GM23338 (cell line): ENCODE results near the gene WNK2. TPM values are rescaled to one million over a fixed set of nuclear protein-coding genes. Genes with fewer than 3 reads are reported as not detected.

ENCODE experiments used
- ATAC-seq: fragments of 200-7000 bp; cut with Tn5 transposase; 3 replicates; pipeline ENCODE4 v1.9.1; 2020
- DNase-seq: peaks from one replicate; pipeline ENCODE4 v3.0.0-alpha.2; 2015; ENCODE audit warnings: low spot score
- H2AFZ ChIP-seq: fragments of 200-600 bp; sonication (generic); 2 replicates; pipeline ENCODE4 v1.8.0; 2016; ENCODE audit warnings: antibody characterized with exemption, mild to moderate bottlenecking, moderate library complexity
- H3F3A ChIP-seq: fragments of 200-600 bp; sonication (generic); replicated peaks from 2 replicates; pipeline ENCODE4 v1.8.0; 2017; ENCODE audit warnings: antibody characterized with exemption, mixed run types, low read depth
- H3K27ac ChIP-seq: fragments of 200-600 bp; sonication (generic); 2 replicates; pipeline ENCODE4 v1.6.1; 2016; ENCODE audit warnings: low read depth
- H3K27me3 ChIP-seq: fragments of 200-600 bp; sonication (generic); 2 replicates; pipeline ENCODE4 v1.8.0; 2016; ENCODE audit warnings: mild to moderate bottlenecking, mixed run types, moderate library complexity; ENCODE audit not compliant: insufficient read depth
- H3K36me3 ChIP-seq: fragments of 200-600 bp; sonication (generic); 2 replicates; pipeline ENCODE4 v1.8.0; 2016; ENCODE audit warnings: mild to moderate bottlenecking; ENCODE audit not compliant: insufficient read depth
- H3K4me1 ChIP-seq: fragments of 200-600 bp; sonication (generic); 2 replicates; pipeline ENCODE4 v1.8.0; 2016; ENCODE audit warnings: mild to moderate bottlenecking, moderate library complexity; ENCODE audit not compliant: insufficient read depth
- H3K4me2 ChIP-seq: fragments of 200-600 bp; sonication (generic); 2 replicates; pipeline ENCODE4 v1.7.1; 2017; ENCODE audit warnings: mixed run types
- H3K4me3 ChIP-seq: fragments of 200-600 bp; sonication (generic); 2 replicates; pipeline ENCODE4 v1.6.1; 2016; ENCODE audit warnings: mixed run types
- H3K79me2 ChIP-seq: fragments of 200-600 bp; sonication (generic); replicated peaks from 2 replicates; pipeline ENCODE4 v1.8.0; 2017; ENCODE audit warnings: mild to moderate bottlenecking; ENCODE audit not compliant: insufficient read depth
- H3K9me2 ChIP-seq: fragments of 200-600 bp; sonication (generic); 2 replicates; pipeline ENCODE4 v1.8.0; 2017; ENCODE audit not compliant: insufficient read depth
- H4K20me1 ChIP-seq: fragments of 200-600 bp; sonication (generic); replicated peaks from 2 replicates; pipeline ENCODE4 v1.8.0; 2017; ENCODE audit warnings: mild to moderate bottlenecking; ENCODE audit not compliant: insufficient read depth
- H3K27ac Mint-ChIP-seq: 2 replicates; pipeline ENCODE4 v1.8.0; 2020; ENCODE audit warnings: inconsistent platforms, mild to moderate bottlenecking, moderate library complexity, mixed read lengths
- H3K27me3 Mint-ChIP-seq: 3 replicates; pipeline ENCODE4 v1.8.0; 2022; ENCODE audit warnings: low read depth, mild to moderate bottlenecking, moderate library complexity, mixed read lengths, inconsistent platforms; ENCODE audit not compliant: insufficient read depth, poor library complexity
- H3K36me3 Mint-ChIP-seq: 3 replicates; pipeline ENCODE4 v1.8.0; 2021; ENCODE audit warnings: low read depth, mild to moderate bottlenecking, inconsistent platforms, moderate library complexity, mixed read lengths
- H3K4me1 Mint-ChIP-seq: 3 replicates; pipeline ENCODE4 v1.8.0; 2020; ENCODE audit warnings: mild to moderate bottlenecking, inconsistent platforms, mixed read lengths
- H3K4me3 Mint-ChIP-seq: 3 replicates; pipeline ENCODE4 v1.8.0; 2021; ENCODE audit warnings: moderate library complexity, mild to moderate bottlenecking, inconsistent platforms, mixed read lengths
- H3K9me3 Mint-ChIP-seq: 3 replicates; pipeline ENCODE4 v1.8.0; 2020; ENCODE audit warnings: moderate library complexity, mild to moderate bottlenecking, inconsistent platforms, mixed read lengths
- CTCF ChIP-seq, 2 experiments: fragments of 200-600 bp in 1 of 2; sonication (generic) in 1 of 2; conservative IDR thresholded peaks; 2 replicates each; pipeline versions ENCODE4 v1.5.1 to v1.6.1; 2016 to 2017; ENCODE audit warnings: antibody characterized with exemption in 2 of 2, low read depth in 2 of 2, mild to moderate bottlenecking in 2 of 2, moderate library complexity in 1 of 2
- ETS1 ChIP-seq: IDR thresholded peaks from 2 replicates; pipeline ENCODE4 v1.6.1; 2016; ENCODE audit warnings: antibody characterized with exemption
- EZH2 ChIP-seq: fragments of 200-600 bp; sonication (generic); IDR thresholded peaks from one replicate; pipeline ENCODE4 v1.8.0; 2017; ENCODE audit warnings: antibody characterized with exemption, mild to moderate bottlenecking, low read depth; ENCODE audit not compliant: unreplicated experiment
- EZH2phosphoT487 ChIP-seq: fragments of 200-600 bp; sonication (generic); IDR thresholded peaks from one replicate; pipeline ENCODE4 v1.8.1; 2018; ENCODE audit warnings: antibody characterized with exemption; ENCODE audit not compliant: unreplicated experiment
- POLR2AphosphoS5 ChIP-seq: IDR thresholded peaks from 2 replicates; pipeline ENCODE4 v1.6.1; 2016; ENCODE audit warnings: antibody characterized with exemption, low read depth
- REST ChIP-seq: IDR thresholded peaks from one replicate; pipeline ENCODE4 v1.6.1; 2018; ENCODE audit warnings: antibody characterized with exemption; ENCODE audit not compliant: unreplicated experiment
- ZNF462 ChIP-seq: fragments of 250-450 bp; sonication (Bioruptor Pico); IDR thresholded peaks from 2 replicates; pipeline ENCODE4 v1.5.0; 2020; ENCODE audit warnings: mild to moderate bottlenecking, moderate library complexity
- polyA plus RNA-seq: library from polyadenylated mRNA; unstranded; fragments of >200 nt; fragmentation: Nextera tagmentation; extraction: Ambion mirVana; gene quantifications from 2 replicates; pipeline ENCODE4 v1.2.1, GENCODE V29; 2016
- total RNA-seq: library from RNA; depleted of rRNA; stranded (reverse); fragments of >200 nt; shearing (Covaris generic); gene quantifications from 2 replicates; pipeline ENCODE4 v1.2.3, GENCODE V29; 2014

The WNK2 gene
- total and polyA plus RNA-seq, 2 experiments from 2014 or later, result 56.4 to 102 TPM

GRCh38 chr9:93198838-93199625, 15.1 kb downstream of the WNK2 start:
- H2AFZ ChIP-seq, result no peak overlapping the region
- no peaks in the 10 kb centered on the region for H3K9me3 Mint-ChIP-seq
- H3K4me3 Mint-ChIP-seq, result no peak overlapping the region
- peaks cover 80% of the 10 kb centered on the region for H3K79me2 ChIP-seq
- DNase-seq (no peak), ATAC-seq (peak; percentile 46)
- no peaks in the 10 kb centered on the region for H3K27me3 ChIP-seq
- H3F3A ChIP-seq, result no peaks in the 10 kb centered on the region
- H3K4me3 ChIP-seq, result no peak overlapping the region
- H3K4me2 ChIP-seq, result no peak overlapping the region
- peaks cover 9% of the 10 kb centered on the region for H3K27me3 Mint-ChIP-seq
- H3K27ac Mint-ChIP-seq, result peak overlapping the region; percentile 56; the same call in 1 of the 2 replicates
- H3K9me2 ChIP-seq, result no peaks in the 10 kb centered on the region
- H3K36me3 ChIP-seq, result no peaks in the 10 kb centered on the region
- peaks cover 17% of the 10 kb centered on the region for H4K20me1 ChIP-seq
- peaks cover 12% of the 10 kb centered on the region for H3K4me1 ChIP-seq
- TF ChIP-seq EZH2 (no peak), CTCF (conservative IDR thresholded peaks at IDR 0.05; ENCODE audit: low read depth in 2 of 2) (peak in 1 of 2 experiments; percentile 37; a peak in 2 of 4 replicates)
- peaks cover 33% of the 10 kb centered on the region for H3K4me1 Mint-ChIP-seq
- no peak overlapping the region for H3K27ac ChIP-seq
- peaks cover 4% of the 10 kb centered on the region; the same call in 1 of the 3 replicates for H3K36me3 Mint-ChIP-seq

- Histone ChIP-seq H4K20me1 (peaks cover 17% of the 10 kb centered on the region), H3K9me2 (no peaks in the 10 kb centered on the region), H3K27ac (no peak overlapping the region), H2AFZ (no peak overlapping the region), H3K4me1 (no peaks in the 10 kb centered on the region; the same call in 1 of the 2 replicates), H3K27me3 (no peaks in the 10 kb centered on the region), H3F3A (no peaks in the 10 kb centered on the region), H3K36me3 (no peaks in the 10 kb centered on the region), H3K4me2 (no peak overlapping the region), H3K79me2 (peaks cover 71% of the 10 kb centered on the region), H3K4me3 (no peak overlapping the region)
- ATAC-seq (no peak), DNase-seq (no peak)
- no peaks in the 10 kb centered on the region for H3K9me3 Mint-ChIP-seq
- H3K36me3 Mint-ChIP-seq, result peaks cover 4% of the 10 kb centered on the region; the same call in 1 of the 3 replicates
- peaks cover 23% of the 10 kb centered on the region for H3K4me1 Mint-ChIP-seq
- peaks cover 9% of the 10 kb centered on the region for H3K27me3 Mint-ChIP-seq
- no peak overlapping the region for H3K4me3 Mint-ChIP-seq
- no peak overlapping the region for H3K27ac Mint-ChIP-seq
- TF ChIP-seq EZH2phosphoT487 (no peak), ETS1 (no peak), ZNF462 (CRISPR knock-in tag) (no peak), REST (no peak), POLR2AphosphoS5 (no peak), EZH2 (no peak)
Observed at GRCh38 chr9:93200449-93200742, 16.5 kb downstream of the WNK2 start.
